ENCODE measurements around the gene FAR2. TPM values are rescaled to one million over a fixed set of nuclear protein-coding genes. Genes with fewer than 3 reads are reported as not detected.

FAR2 gene
- total RNA-seq, 2 donors from 2014 or later: 42.5 to 96.7 TPM

DNA sequence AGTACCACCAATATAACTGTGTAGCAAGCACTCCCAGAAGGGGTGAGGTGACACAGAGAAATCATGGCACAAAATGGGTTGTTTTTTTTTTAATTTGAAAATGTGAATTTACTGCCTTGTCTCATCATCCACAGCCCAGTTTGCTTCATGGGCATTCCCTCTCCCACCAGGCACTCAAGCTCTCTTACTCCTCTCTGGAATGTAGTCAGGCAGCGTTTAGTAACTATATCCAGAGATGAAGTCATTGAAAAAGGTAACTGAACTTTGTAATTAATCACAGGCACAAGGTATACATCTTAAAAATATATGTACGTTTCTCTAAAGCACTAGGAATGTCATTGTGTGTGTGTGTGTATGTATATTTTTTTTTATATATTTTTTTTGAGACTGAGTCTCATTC is 91.4 kb downstream of the FAR2 start:
- peaks cover 2% of the 10 kb centered on the region for H3K9me3 Mint-ChIP-seq
- peaks cover 33% of the 10 kb centered on the region for H3K4me1 Mint-ChIP-seq
- Histone ChIP-seq H3K4me3 (ENCODE audit: low read length) (no peak overlapping the region), H3K27me3 (ENCODE audit: control insufficient read depth, insufficient read depth, low read length, poor library complexity, severe bottlenecking) (no peaks in the 10 kb centered on the region), H3K9me3 (ENCODE audit: control insufficient read depth, low read length) (peaks cover 6% of the 10 kb centered on the region), H3K9ac (ENCODE audit: extremely low read depth, low read length, poor library complexity, severe bottlenecking) (no peak overlapping the region), H3K27ac (ENCODE audit: low read depth, low read length) (no peak overlapping the region), H3K36me3 (ENCODE audit: control insufficient read depth, insufficient read depth, low read length) (no peaks in the 10 kb centered on the region), H3K4me1 (ENCODE audit: control insufficient read depth, insufficient read depth, low read length) (peaks cover 6% of the 10 kb centered on the region)
- H3K27me3 Mint-ChIP-seq (ENCODE audit: insufficient read depth): no peaks in the 10 kb centered on the region
- no peak overlapping the region for H3K27ac Mint-ChIP-seq
- DNase-seq: no peak
- peaks cover 9% of the 10 kb centered on the region for H3K36me3 Mint-ChIP-seq (ENCODE audit: low read depth)
- WGBS, 2 experiments (ENCODE audit: insufficient coverage in 1 of 2, insufficient read length in 1 of 2): 88 to 100% methylated on average over 1 of the region's 2 CpGs
- no peak overlapping the region for H3K4me3 Mint-ChIP-seq
- TF ChIP-seq, protein P1, sequence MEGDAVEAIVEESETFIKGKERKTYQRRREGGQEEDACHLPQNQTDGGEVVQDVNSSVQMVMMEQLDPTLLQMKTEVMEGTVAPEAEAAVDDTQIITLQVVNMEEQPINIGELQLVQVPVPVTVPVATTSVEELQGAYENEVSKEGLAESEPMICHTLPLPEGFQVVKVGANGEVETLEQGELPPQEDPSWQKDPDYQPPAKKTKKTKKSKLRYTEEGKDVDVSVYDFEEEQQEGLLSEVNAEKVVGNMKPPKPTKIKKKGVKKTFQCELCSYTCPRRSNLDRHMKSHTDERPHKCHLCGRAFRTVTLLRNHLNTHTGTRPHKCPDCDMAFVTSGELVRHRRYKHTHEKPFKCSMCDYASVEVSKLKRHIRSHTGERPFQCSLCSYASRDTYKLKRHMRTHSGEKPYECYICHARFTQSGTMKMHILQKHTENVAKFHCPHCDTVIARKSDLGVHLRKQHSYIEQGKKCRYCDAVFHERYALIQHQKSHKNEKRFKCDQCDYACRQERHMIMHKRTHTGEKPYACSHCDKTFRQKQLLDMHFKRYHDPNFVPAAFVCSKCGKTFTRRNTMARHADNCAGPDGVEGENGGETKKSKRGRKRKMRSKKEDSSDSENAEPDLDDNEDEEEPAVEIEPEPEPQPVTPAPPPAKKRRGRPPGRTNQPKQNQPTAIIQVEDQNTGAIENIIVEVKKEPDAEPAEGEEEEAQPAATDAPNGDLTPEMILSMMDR (conservative IDR thresholded peaks at IDR 0.05): no peak

DNA sequence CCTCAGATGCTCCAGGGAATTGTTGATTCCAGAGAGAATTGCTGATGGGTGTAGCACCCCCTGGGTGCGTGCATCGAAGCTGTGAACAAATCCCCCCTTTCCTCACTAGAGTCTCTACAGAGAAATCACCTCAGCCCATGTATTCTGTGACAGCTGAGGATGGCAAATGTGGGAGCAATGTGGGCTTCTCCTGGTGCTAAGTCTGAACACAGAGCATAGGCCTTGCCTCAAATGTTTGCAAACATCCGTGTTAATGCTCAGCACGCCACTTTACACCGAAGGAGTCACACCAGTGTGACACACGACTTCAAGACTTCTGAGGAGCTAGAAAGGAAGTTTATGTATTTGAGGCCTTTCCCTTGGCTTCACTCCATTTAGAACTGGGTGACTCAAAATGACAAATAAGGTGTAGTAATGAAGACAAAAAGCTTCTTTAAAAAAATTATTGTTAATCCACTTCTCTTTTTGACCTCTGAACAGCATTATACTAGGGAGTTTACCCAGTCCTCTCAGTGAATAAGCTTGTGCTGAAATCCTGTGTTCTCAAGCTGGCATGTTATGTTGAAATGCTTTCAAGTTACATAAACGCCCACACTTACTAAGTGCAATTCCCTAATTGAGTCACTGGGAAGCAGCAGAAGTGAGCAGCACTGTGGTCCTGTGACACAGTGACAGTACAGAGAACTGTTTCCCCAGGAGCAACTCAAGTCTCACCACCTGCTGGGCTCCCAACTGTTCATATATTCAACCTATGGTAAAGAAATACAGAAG is 92.9 kb downstream of the FAR2 start:
- no peak overlapping the region for H3K9ac ChIP-seq (ENCODE audit: extremely low read depth, low read length, poor library complexity, severe bottlenecking)
- H3K4me3 Mint-ChIP-seq: no peak overlapping the region
- peaks cover 33% of the 10 kb centered on the region for H3K4me1 Mint-ChIP-seq
- peaks cover 5% of the 10 kb centered on the region for H3K36me3 Mint-ChIP-seq (ENCODE audit: low read depth)
- no peaks in the 10 kb centered on the region for H3K36me3 ChIP-seq (ENCODE audit: control insufficient read depth, insufficient read depth, low read length)
- no peaks in the 10 kb centered on the region for H3K27me3 Mint-ChIP-seq (ENCODE audit: insufficient read depth)
- TF ChIP-seq, protein P1 (conservative IDR thresholded peaks at IDR 0.05): peak; percentile 58
- H3K9me3 ChIP-seq (ENCODE audit: control insufficient read depth, low read length): no peaks in the 10 kb centered on the region
- H3K27ac ChIP-seq (ENCODE audit: low read depth, low read length): no peak overlapping the region
- no peaks in the 10 kb centered on the region for H3K9me3 Mint-ChIP-seq
- 76 to 95% methylated on average over 4 to 7 of the region's 7 CpGs for WGBS, 2 experiments (ENCODE audit: insufficient coverage in 1 of 2, insufficient read length in 1 of 2)
- H3K27me3 ChIP-seq (ENCODE audit: control insufficient read depth, insufficient read depth, low read length, poor library complexity, severe bottlenecking): no peaks in the 10 kb centered on the region
- H3K4me3 ChIP-seq (ENCODE audit: low read length): no peak overlapping the region
- peaks cover 6% of the 10 kb centered on the region for H3K4me1 ChIP-seq (ENCODE audit: control insufficient read depth, insufficient read depth, low read length)
- DNase-seq: peak; percentile 81
- H3K27ac Mint-ChIP-seq: peak overlapping the region; percentile 72

DNA sequence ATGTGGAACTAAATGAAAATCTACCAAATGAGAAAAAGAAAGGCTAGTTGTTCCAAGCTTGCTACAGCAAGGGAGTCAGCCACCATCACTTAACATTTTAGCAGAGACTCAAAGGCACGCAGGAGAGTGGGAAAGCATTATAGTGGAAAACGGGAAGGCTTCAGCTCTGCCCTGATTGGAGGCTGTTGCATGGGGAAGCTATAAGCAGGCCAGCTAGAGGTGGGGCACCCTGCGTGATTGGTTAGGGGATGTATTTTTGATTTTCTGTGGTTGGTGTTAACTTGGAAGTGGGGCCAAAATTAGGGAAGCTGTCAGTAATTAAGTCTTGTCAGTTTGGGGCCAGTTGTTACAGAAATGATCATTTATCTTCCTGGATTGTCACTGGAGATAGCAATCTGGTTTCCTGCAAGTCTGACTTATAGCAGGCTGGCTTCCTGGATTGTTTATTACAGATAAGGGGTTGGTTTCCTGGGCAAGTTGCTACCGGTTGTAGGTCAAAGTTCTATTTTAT is 93.9 kb downstream of the FAR2 start:
- Mint-ChIP-seq H3K9me3 (peaks cover 7% of the 10 kb centered on the region), H3K4me3 (no peak overlapping the region), H3K4me1 (peaks cover 33% of the 10 kb centered on the region), H3K27ac (no peak overlapping the region), H3K36me3 (ENCODE audit: low read depth) (peaks cover 9% of the 10 kb centered on the region), H3K27me3 (ENCODE audit: insufficient read depth) (no peaks in the 10 kb centered on the region)
- Histone ChIP-seq H3K36me3 (ENCODE audit: control insufficient read depth, insufficient read depth, low read length) (no peaks in the 10 kb centered on the region), H3K27ac (ENCODE audit: low read depth, low read length) (no peak overlapping the region), H3K4me3 (ENCODE audit: low read length) (no peak overlapping the region), H3K27me3 (ENCODE audit: control insufficient read depth, insufficient read depth, low read length, poor library complexity, severe bottlenecking) (no peaks in the 10 kb centered on the region), H3K9ac (ENCODE audit: extremely low read depth, low read length, poor library complexity, severe bottlenecking) (no peak overlapping the region), H3K4me1 (ENCODE audit: control insufficient read depth, insufficient read depth, low read length) (peaks cover 6% of the 10 kb centered on the region), H3K9me3 (ENCODE audit: control insufficient read depth, low read length) (no peaks in the 10 kb centered on the region)
- no peak for DNase-seq
- WGBS, 2 experiments (ENCODE audit: insufficient coverage in 1 of 2, insufficient read length in 1 of 2): 78 to 88% methylated on average over 2 to 3 of the region's 4 CpGs
- TF ChIP-seq, protein P1 (conservative IDR thresholded peaks at IDR 0.05): no peak
